Aorta (tissue), 5 donors: ENCODE results near the gene FBN3. TPM values are rescaled to one million over a fixed set of nuclear protein-coding genes. Genes with fewer than 3 reads are reported as not detected.

Source experiments
- ATAC-seq: fragments of 200-7000 bp; cut with Tn5 transposase; one replicate; pipeline ENCODE4 v1.9.1; 2022; ENCODE audit warnings: moderate library complexity; ENCODE audit not compliant: low FRiP score
- DNase-seq, 2 donors: peaks; one replicate each; pipeline ENCODE4 v3.0.0-alpha.2; 2020
- H3K27ac ChIP-seq, 2 donors: one replicate each; pipeline ENCODE4 v1.5.1; 2013; ENCODE audit warnings: low read length in 2 of 2, mild to moderate bottlenecking in 2 of 2, moderate library complexity in 2 of 2, control low read depth in 1 of 2, inconsistent platforms in 1 of 2, low read depth in 1 of 2
- H3K27me3 ChIP-seq, 2 donors: one replicate each; pipeline ENCODE4 v1.6.1; 2013; ENCODE audit warnings: control low read depth in 1 of 2, low read length in 1 of 2, mild to moderate bottlenecking in 1 of 2, moderate library complexity in 1 of 2; ENCODE audit not compliant: insufficient read depth in 2 of 2, control insufficient read depth in 1 of 2
- H3K36me3 ChIP-seq, 2 donors: one replicate each; pipeline ENCODE4 v1.6.1; 2013; ENCODE audit warnings: control low read depth in 1 of 2, low read length in 1 of 2, mild to moderate bottlenecking in 1 of 2; ENCODE audit not compliant: insufficient read depth in 2 of 2, control insufficient read depth in 1 of 2
- H3K4me1 ChIP-seq, 2 donors: one replicate each; pipeline ENCODE4 v1.6.1; 2013; ENCODE audit warnings: low read length in 2 of 2, control low read depth in 1 of 2, mild to moderate bottlenecking in 1 of 2, moderate library complexity in 1 of 2; ENCODE audit not compliant: insufficient read depth in 2 of 2, control insufficient read depth in 1 of 2
- H3K4me3 ChIP-seq, 2 donors: one replicate each; pipeline ENCODE4 v1.5.1; 2013; ENCODE audit warnings: low read length in 2 of 2, control low read depth in 1 of 2, mild to moderate bottlenecking in 1 of 2
- H3K9me3 ChIP-seq: one replicate; pipeline ENCODE4 v1.6.1; 2013; ENCODE audit warnings: mild to moderate bottlenecking, low read length; ENCODE audit not compliant: control insufficient read depth
- WGBS, 2 donors: extraction: QIAGEN DNeasy Blood & Tissue Kit; methylation state at CpG; one replicate each; pipeline ENCODE4 v1.1.7; 2013; 5-methylcytosine and 5-hydroxymethylcytosine counted together
- intact Hi-C, 2 donors: fragments of 100-400 bp; cut with DNase I; formaldehyde crosslinking; loops; one replicate each; pipeline versions ENCODE4 v1.14.2 to v1.15.0; 2022
- polyA plus RNA-seq, 2 donors: library from polyadenylated mRNA; stranded (reverse); fragments of 200-250 nt; gene quantifications; one replicate each; pipeline ENCODE4 v1.2.3, GENCODE V29; 2013
- total RNA-seq, 2 donors: library from RNA; stranded (reverse); fragmentation: NEBNext Ultra II Directional; extraction: Animal tissue kit (Norgen Biotek cat#: 25700); gene quantifications; one replicate each; pipeline ENCODE4 v1.2.1, GENCODE V29; 2021
- donor health status: healthy with polysubstance abuse.
- donor health status: Bipolar disorder and iron deficiency.
- donor health status: DM: no; HTN: no; CAD: no.
- donor health status: DM: no; HTN: no; CAD: no.
- donor health status: DM: yes; HTN: yes; CAD: no.

The FBN3 gene
- total and polyA plus RNA-seq, 4 donors = not detected

- no peak for ATAC-seq
- H3K27me3 ChIP-seq = no peaks in the 10 kb centered on the region
- no peak overlapping the region for H3K4me3 ChIP-seq
- H3K9me3 ChIP-seq = no peaks in the 10 kb centered on the region
- no peak overlapping the region for H3K27ac ChIP-seq
- no peaks in the 10 kb centered on the region for H3K4me1 ChIP-seq
- intact Hi-C loops = no loop called here
- no peaks in the 10 kb centered on the region for H3K36me3 ChIP-seq
- WGBS, 2 donors = 89 to 90% methylated on average over 9 to 11 of the region's 11 CpGs
- peak in 1 of 2 donors; percentile 9 for DNase-seq
These were observed 67.5 kb downstream of the FBN3 start for GRCh38 chr19:8081569-8082550.

GRCh38 chr19:8080832-8081231 lies 68.6 kb downstream of the FBN3 start:
- 91 to 93% methylated on average over 12 of the region's 12 CpGs for WGBS, 2 donors
- Histone ChIP-seq H3K4me3 (no peak overlapping the region), H3K9me3 (no peaks in the 10 kb centered on the region), H3K36me3 (no peaks in the 10 kb centered on the region), H3K4me1 (no peaks in the 10 kb centered on the region), H3K27ac (no peak overlapping the region), H3K27me3 (no peaks in the 10 kb centered on the region)
- no peak for ATAC-seq
- intact Hi-C loops = no loop called here
- DNase-seq = no peak

GRCh38 chr19:8079988-8080387 lies 69.4 kb downstream of the FBN3 start:
- H3K4me3 ChIP-seq = no peak overlapping the region
- no peaks in the 10 kb centered on the region for H3K27me3 ChIP-seq
- no peak overlapping the region for H3K27ac ChIP-seq
- DNase-seq = peak in 1 of 2 donors; percentile 40
- H3K36me3 ChIP-seq = no peaks in the 10 kb centered on the region
- no peak for ATAC-seq
- intact Hi-C loops = no loop called here
- 94 to 95% methylated on average over 6 of the region's 6 CpGs for WGBS, 2 donors
- H3K9me3 ChIP-seq = no peaks in the 10 kb centered on the region
- no peaks in the 10 kb centered on the region for H3K4me1 ChIP-seq

GRCh38 chr19:8075158-8076074 lies 74.0 kb downstream of the FBN3 start:
- no peaks in the 10 kb centered on the region for H3K27me3 ChIP-seq
- H3K4me1 ChIP-seq = no peaks in the 10 kb centered on the region
- intact Hi-C loops = no loop called here
- no peak overlapping the region for H3K27ac ChIP-seq
- no peak for DNase-seq
- no peaks in the 10 kb centered on the region for H3K36me3 ChIP-seq
- peaks cover 2% of the 10 kb centered on the region for H3K9me3 ChIP-seq
- 73% methylated on average over 13 of the region's 13 CpGs for WGBS, 2 donors
- ATAC-seq = no peak
- no peak overlapping the region for H3K4me3 ChIP-seq

- Histone ChIP-seq H3K36me3 (no peaks in the 10 kb centered on the region), H3K4me3 (no peak overlapping the region), H3K27ac (no peak overlapping the region), H3K4me1 (no peaks in the 10 kb centered on the region), H3K27me3 (no peaks in the 10 kb centered on the region), H3K9me3 (peaks cover 2% of the 10 kb centered on the region)
- DNase-seq (no peak), ATAC-seq (no peak)
- intact Hi-C loops = no loop called here
- WGBS, 2 donors = 94 to 95% methylated on average over 1 of the region's 1 CpG
These were observed 74.9 kb downstream of the FBN3 start for GRCh38 chr19:8074501-8074900.

GRCh38 chr19:8071912-8072311 lies 77.5 kb downstream of the FBN3 start:
- Histone ChIP-seq H3K4me1 (no peaks in the 10 kb centered on the region), H3K27me3 (no peaks in the 10 kb centered on the region), H3K27ac (no peak overlapping the region), H3K36me3 (no peaks in the 10 kb centered on the region), H3K4me3 (no peak overlapping the region), H3K9me3 (peaks cover 9% of the 10 kb centered on the region)
- DNase-seq = no peak
- 87 to 90% methylated on average over 15 of the region's 15 CpGs for WGBS, 2 donors
- intact Hi-C loops = no loop called here
- no peak for ATAC-seq

- no peak for ATAC-seq
- 78 to 83% methylated on average over 13 of the region's 13 CpGs for WGBS, 2 donors
- Histone ChIP-seq H3K27me3 (no peaks in the 10 kb centered on the region), H3K4me3 (no peak overlapping the region), H3K9me3 (peaks cover 9% of the 10 kb centered on the region), H3K27ac (no peak overlapping the region), H3K36me3 (no peaks in the 10 kb centered on the region), H3K4me1 (no peaks in the 10 kb centered on the region)
- intact Hi-C loops = no loop called here
- no peak for DNase-seq
These were observed 80.1 kb downstream of the FBN3 start for GRCh38 chr19:8069096-8069973.

- intact Hi-C loops = no loop called here
- H3K27me3 ChIP-seq = no peaks in the 10 kb centered on the region
- no peak overlapping the region for H3K4me3 ChIP-seq
- no peaks in the 10 kb centered on the region for H3K36me3 ChIP-seq
- no peak for DNase-seq
- peaks cover 7% of the 10 kb centered on the region for H3K9me3 ChIP-seq
- 94% methylated on average over 20 of the region's 20 CpGs for WGBS, 2 donors
- no peak overlapping the region for H3K27ac ChIP-seq
- no peaks in the 10 kb centered on the region for H3K4me1 ChIP-seq
- ATAC-seq = no peak
These were observed 83.5 kb downstream of the FBN3 start for GRCh38 chr19:8065875-8066261.
